Gastrocnemius medialis (tissue), 4 donors: Measurements from ENCODE around the gene SACS. TPM values are rescaled to one million over a fixed set of nuclear protein-coding genes. Genes with fewer than 3 reads are reported as not detected.
"Not testable (repeated sequence)": the region's sequence is repeated elsewhere in the genome, so short reads cannot be mapped to it uniquely, and the experiment has no call there.

ENCODE experiments used
- ATAC-seq, 2 donors: fragments of 150-250 bp; one replicate each; pipeline ENCODE4 v1.9.1; 2016
- DNase-seq, 2 donors: peaks; one replicate each; pipeline ENCODE4 v3.0.0-alpha.2; 2019
- H3K27ac ChIP-seq, 4 donors: fragments of 200-600 bp; sonication (generic); 1 replicate in 1 of 4; 2 replicates in 3 of 4; pipeline ENCODE4 v1.5.1; 2016 to 2018; ENCODE audit warnings: mild to moderate bottlenecking in 2 of 4, moderate library complexity in 1 of 4
- H3K27me3 ChIP-seq, 3 donors: fragments of 200-600 bp; sonication (generic) in 2 of 3; 1 replicate in 1 of 3; 2 replicates in 2 of 3; pipeline versions ENCODE4 v1.5.1 to v1.6.0; 2016 to 2019; ENCODE audit warnings: mild to moderate bottlenecking in 1 of 3, moderate library complexity in 1 of 3
- H3K36me3 ChIP-seq, 2 donors: fragments of 200-600 bp; sonication (generic) in 1 of 2; one replicate each; pipeline ENCODE4 v1.5.1; 2017 to 2018
- H3K4me1 ChIP-seq, 2 donors: fragments of 200-600 bp; sonication (generic) in 1 of 2; one replicate each; pipeline ENCODE4 v1.5.1; 2016 to 2017; ENCODE audit warnings: mild to moderate bottlenecking in 2 of 2
- H3K4me3 ChIP-seq, 4 donors: fragments of 200-600 bp; sonication (generic) in 3 of 4; 1 replicate in 1 of 4; 2 replicates in 3 of 4; pipeline ENCODE4 v1.5.1; 2016 to 2019; ENCODE audit warnings: mild to moderate bottlenecking in 2 of 4
- H3K9me3 ChIP-seq, 3 donors: fragments of 200-600 bp; sonication (generic) in 2 of 3; 1 replicate in 1 of 3; 2 replicates in 2 of 3; pipeline ENCODE4 v1.5.1; 2016 to 2019
- POLR2A ChIP-seq, 2 donors: fragments of 450-650 bp; IDR thresholded peaks; one replicate each; pipeline ENCODE4 v1.6.1; 2017; ENCODE audit warnings: antibody characterized with exemption in 2 of 2, mild to moderate bottlenecking in 2 of 2, moderate library complexity in 2 of 2
- in situ Hi-C, 4 donors: fragments of 200-750 bp; cut with MboI; loops; one replicate each; pipeline versions ENCODE4 v1.15.0 to v1.8.0; 2017; ENCODE audit warnings: low sequenced_read_pairs in 4 of 4
- intact Hi-C: fragments of 100-400 bp; cut with DNase I; formaldehyde crosslinking; loops from one replicate; pipeline ENCODE4 v1.15.1; 2023; ENCODE audit warnings: low total_unique reads
- total RNA-seq, 4 donors: library from RNA; depleted of rRNA; stranded (reverse); fragments of >200 nt; gene quantifications; one replicate each; pipeline versions ENCODE4 v1.1.0 to v1.2.3, GENCODE V29; 2016
- TF ChIP-seq, protein P1 (sequence below), 5 experiments: fragments of 450-650 bp in 3 of 5; fragments of 200-600 bp in 2 of 5; sonication (generic) in 2 of 5; IDR thresholded peaks in 4 of 5; conservative IDR thresholded peaks in 1 of 5; 1 replicate in 4 of 5; 2 replicates in 1 of 5; pipeline ENCODE4 v1.5.1; 2016 to 2019; ENCODE audit warnings: antibody characterized with exemption in 5 of 5, mild to moderate bottlenecking in 3 of 5, moderate library complexity in 3 of 5

Gene SACS
- total RNA-seq, 4 donors from 2014 or later: 23.8 to 36.5 (median 31.8) TPM

DNA sequence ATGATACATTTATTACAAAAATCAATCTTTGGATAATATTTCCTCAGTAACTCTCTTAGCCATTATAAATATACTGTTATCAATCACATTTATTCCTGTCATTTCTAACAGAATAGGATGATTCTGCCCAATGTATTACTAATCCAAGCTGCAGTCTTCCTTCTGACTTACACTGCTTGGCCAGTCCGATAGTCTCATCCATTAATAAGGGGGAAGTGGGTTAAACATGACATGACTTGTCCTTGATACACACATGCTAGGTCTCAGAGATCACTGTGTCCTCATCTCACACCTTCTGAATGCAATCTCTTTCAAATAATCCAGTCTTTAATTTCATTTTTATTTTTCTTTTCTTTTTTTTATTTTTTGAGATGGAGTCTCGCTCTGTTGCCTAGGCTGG lies 18.8 kb downstream of the SACS start:
- no peaks in the 10 kb centered on the region for H3K36me3 ChIP-seq
- no peak for DNase-seq
- no peaks in the 10 kb centered on the region for H3K9me3 ChIP-seq
- no peaks in the 10 kb centered on the region for H3K27me3 ChIP-seq
- ATAC-seq: no peak
- intact Hi-C loops (no loop called here), in situ Hi-C loops (no loop called here)
- TF ChIP-seq POLR2A (IDR thresholded peaks at IDR 0.05): no peak
- TF ChIP-seq, protein P1, sequence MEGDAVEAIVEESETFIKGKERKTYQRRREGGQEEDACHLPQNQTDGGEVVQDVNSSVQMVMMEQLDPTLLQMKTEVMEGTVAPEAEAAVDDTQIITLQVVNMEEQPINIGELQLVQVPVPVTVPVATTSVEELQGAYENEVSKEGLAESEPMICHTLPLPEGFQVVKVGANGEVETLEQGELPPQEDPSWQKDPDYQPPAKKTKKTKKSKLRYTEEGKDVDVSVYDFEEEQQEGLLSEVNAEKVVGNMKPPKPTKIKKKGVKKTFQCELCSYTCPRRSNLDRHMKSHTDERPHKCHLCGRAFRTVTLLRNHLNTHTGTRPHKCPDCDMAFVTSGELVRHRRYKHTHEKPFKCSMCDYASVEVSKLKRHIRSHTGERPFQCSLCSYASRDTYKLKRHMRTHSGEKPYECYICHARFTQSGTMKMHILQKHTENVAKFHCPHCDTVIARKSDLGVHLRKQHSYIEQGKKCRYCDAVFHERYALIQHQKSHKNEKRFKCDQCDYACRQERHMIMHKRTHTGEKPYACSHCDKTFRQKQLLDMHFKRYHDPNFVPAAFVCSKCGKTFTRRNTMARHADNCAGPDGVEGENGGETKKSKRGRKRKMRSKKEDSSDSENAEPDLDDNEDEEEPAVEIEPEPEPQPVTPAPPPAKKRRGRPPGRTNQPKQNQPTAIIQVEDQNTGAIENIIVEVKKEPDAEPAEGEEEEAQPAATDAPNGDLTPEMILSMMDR (IDR thresholded peaks at IDR 0.05 in 4 of 5, conservative IDR thresholded peaks at IDR 0.05 in 1 of 5): no peak
- H3K27ac ChIP-seq: peak overlapping the region in 2 of 4 donors; percentile 33 to 84
- peaks cover 4 to 23% of the 10 kb centered on the region in 2 donors for H3K4me1 ChIP-seq
- H3K4me3 ChIP-seq: no peak overlapping the region

DNA sequence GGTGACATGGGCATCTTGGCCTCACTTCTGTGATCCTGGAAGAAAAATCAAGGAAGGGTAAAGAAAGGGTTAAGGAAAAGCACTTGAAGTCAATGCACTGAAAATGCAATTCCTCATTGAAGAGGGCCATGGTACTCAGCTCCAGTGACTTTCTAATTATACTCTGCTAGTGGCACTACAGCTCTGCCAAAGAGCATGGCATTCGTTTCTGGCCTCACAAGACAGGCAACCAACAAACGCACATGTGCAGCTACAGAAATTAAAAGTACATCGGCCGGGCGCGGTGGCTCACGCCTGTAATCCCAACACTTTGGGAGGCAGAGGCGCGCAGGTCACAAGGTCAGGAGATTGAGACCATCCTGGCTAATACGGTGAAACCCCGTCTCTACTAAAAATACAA lies 21.8 kb downstream of the SACS start:
- ATAC-seq: peak; percentile 95 to 96
- in situ Hi-C loops (no loop called here), intact Hi-C loops (loop anchor here (1.0 to 2.0 kb wide), 2 partner anchors 89 to 147 kb away; no protein-coding TSS in a partner anchor)
- H3K4me1 ChIP-seq: peaks cover 8 to 24% of the 10 kb centered on the region in 2 donors
- H3K27me3 ChIP-seq: no peaks in the 10 kb centered on the region
- H3K36me3 ChIP-seq: no peaks in the 10 kb centered on the region
- no peaks in the 10 kb centered on the region for H3K9me3 ChIP-seq
- peak; percentile 56 to 67 for DNase-seq
- H3K27ac ChIP-seq: peak overlapping the region; percentile 78 to 84 (median 82)
- H3K4me3 ChIP-seq: peak overlapping the region; percentile 30 to 43 (median 36)
- no peak for TF ChIP-seq POLR2A (IDR thresholded peaks at IDR 0.05)
- TF ChIP-seq, protein P1 (IDR thresholded peaks at IDR 0.05 in 4 of 5, conservative IDR thresholded peaks at IDR 0.05 in 1 of 5): no peak

DNA sequence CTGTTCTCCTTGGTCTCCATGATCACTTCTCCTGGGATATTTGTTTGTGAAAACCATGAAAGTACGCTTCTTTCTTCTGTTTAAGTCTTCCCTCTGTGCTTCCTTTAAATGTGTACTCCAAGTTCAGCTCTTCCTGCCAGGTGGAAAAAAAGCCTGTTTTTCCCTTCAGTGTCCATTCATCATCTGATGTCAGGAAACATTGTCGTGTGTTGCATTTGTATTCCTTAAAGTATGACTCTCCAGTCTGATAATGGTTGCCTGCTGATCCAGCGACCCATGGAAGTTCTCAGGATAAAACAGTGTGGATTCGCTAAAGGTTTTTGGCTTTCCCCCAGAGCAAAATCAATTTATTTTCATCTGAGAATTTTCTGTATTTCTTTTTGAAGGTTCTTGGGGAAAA lies 22.3 kb downstream of the SACS start:
- peaks cover 8 to 24% of the 10 kb centered on the region in 2 donors for H3K4me1 ChIP-seq
- no peak for DNase-seq
- no peaks in the 10 kb centered on the region for H3K36me3 ChIP-seq
- H3K9me3 ChIP-seq: no peaks in the 10 kb centered on the region
- no peaks in the 10 kb centered on the region for H3K27me3 ChIP-seq
- TF ChIP-seq, protein P1 (IDR thresholded peaks at IDR 0.05 in 4 of 5, conservative IDR thresholded peaks at IDR 0.05 in 1 of 5): no peak
- no peak for TF ChIP-seq POLR2A (IDR thresholded peaks at IDR 0.05)
- in situ Hi-C loops: no loop called here
- no peak for ATAC-seq
- H3K27ac ChIP-seq: peak overlapping the region; percentile 78 to 84 (median 82)
- intact Hi-C loops: loop anchor here (1.0 to 2.0 kb wide), 2 partner anchors 89 to 148 kb away; no protein-coding TSS in a partner anchor
- peak overlapping the region; percentile 30 to 43 (median 36) for H3K4me3 ChIP-seq

DNA sequence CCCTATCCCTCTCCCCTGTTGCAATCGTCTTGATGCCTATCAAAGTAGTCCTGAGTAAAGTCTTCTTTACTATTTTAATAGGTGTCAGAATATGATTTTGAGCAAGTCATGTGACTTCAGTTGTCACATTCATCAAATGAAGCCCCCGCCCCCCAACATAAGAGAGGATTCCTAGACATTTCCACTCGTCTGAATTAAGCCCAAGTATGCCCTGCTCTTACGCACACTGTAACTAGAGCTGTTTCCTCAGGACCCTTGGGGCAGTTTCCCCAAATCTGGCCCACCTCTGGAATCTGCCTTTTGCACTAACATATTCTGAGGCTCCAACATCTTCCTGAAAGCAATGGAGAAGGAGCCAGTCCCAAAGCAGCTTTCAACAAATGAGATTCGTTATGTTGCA lies 25.5 kb downstream of the SACS start:
- Histone ChIP-seq H3K4me3 (no peak overlapping the region), H3K9me3 (no peaks in the 10 kb centered on the region), H3K4me1 (peaks cover 8 to 24% of the 10 kb centered on the region in 2 donors), H3K36me3 (no peaks in the 10 kb centered on the region), H3K27me3 (no peaks in the 10 kb centered on the region), H3K27ac (peak overlapping the region; percentile 39 to 65 (median 50))
- DNase-seq: no peak
- in situ Hi-C loops: no loop called here
- no peak for ATAC-seq
- no peak for TF ChIP-seq POLR2A (IDR thresholded peaks at IDR 0.05)
- TF ChIP-seq, protein P1 (IDR thresholded peaks at IDR 0.05 in 4 of 5, conservative IDR thresholded peaks at IDR 0.05 in 1 of 5): no peak
- intact Hi-C loops: no loop called here

DNA sequence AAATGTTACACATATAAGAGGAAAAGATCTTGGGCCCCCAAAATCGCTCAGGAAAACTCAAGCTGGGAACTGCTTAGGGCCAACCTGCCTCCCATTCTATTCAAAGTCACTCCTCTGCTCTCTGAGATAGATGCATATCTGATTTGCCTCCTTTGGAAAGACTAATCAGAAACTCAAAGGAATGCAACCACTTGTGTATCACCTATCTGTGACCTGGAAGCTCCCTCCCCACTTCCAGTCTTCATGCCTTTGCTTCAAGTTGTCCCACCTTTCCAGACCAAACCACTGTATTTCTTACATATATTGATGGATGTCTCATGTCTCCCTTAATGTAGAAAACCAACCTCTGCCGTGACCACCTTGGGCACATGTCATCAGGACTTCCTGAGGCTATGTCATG lies 32.3 kb downstream of the SACS start:
- DNase-seq, H3K9me3 ChIP-seq, in situ Hi-C loops, H3K27ac ChIP-seq, H3K4me1 ChIP-seq, H3K36me3 ChIP-seq, H3K27me3 ChIP-seq, intact Hi-C loops, H3K4me3 ChIP-seq, ATAC-seq: not testable (repeated sequence)
